ENCODE results near the gene CT45A9.
"Not testable (repeated sequence)": the region's sequence is repeated elsewhere in the genome, so short reads cannot be mapped to it uniquely, and the experiment has no call there.

The CT45A9 gene

GRCh38 chrX:135871712-135872111 lies at the start of gene CT45A9:
Gene CT45A9 (minus strand): TSS chrX:135871812. CDS start chrX:135868061, 3,751 bp downstream.
- FAIRE-seq, result not testable (repeated sequence)

GRCh38 chrX:135920516-135920915 lies 48.9 kb upstream of the CT45A9 start:
- DNase-seq (ENCODE audit: insufficient read length, low spot score); FAIRE-seq: not testable (repeated sequence)

More at GRCh38 chrX:135871712-135872111, at the start of gene CT45A9:
- not testable (repeated sequence) for DNase-seq (ENCODE audit: insufficient read length, low spot score)

GRCh38 chrX:135914404-135914803 lies 42.8 kb upstream of the CT45A9 start:
- FAIRE-seq (peak; percentile 40), DNase-seq (ENCODE audit: insufficient read length, low spot score) (no peak)

GRCh38 chrX:135910251-135910650 lies 38.6 kb upstream of the CT45A9 start:
- FAIRE-seq (no peak), DNase-seq (ENCODE audit: insufficient read length, low spot score) (no peak)

GRCh38 chrX:135893294-135893817 lies 21.7 kb upstream of the CT45A9 start, which contains the start of the genes CT45A10 and SAGE1:
Gene CT45A10 (minus strand): TSS chrX:135893444. CDS start chrX:135885344, 8,100 bp downstream.
Gene SAGE1 (plus strand): TSS chrX:135893716. CDS start chrX:135896243, 2,527 bp downstream.
- DNase-seq (ENCODE audit: insufficient read length, low spot score) (no peak), FAIRE-seq (no peak)

- DNase-seq (ENCODE audit: insufficient read length, low spot score), result no peak
- FAIRE-seq, result no peak
Measured at GRCh38 chrX:135892781-135893180, 21.2 kb upstream of the CT45A9 start.

GRCh38 chrX:135890087-135890585 lies 18.5 kb upstream of the CT45A9 start:
- FAIRE-seq (no peak), DNase-seq (ENCODE audit: insufficient read length, low spot score) (no peak)

- DNase-seq (ENCODE audit: insufficient read length, low spot score), result not testable (repeated sequence)
- FAIRE-seq, result peak; percentile 73
Measured at GRCh38 chrX:135888976-135889375, 17.4 kb upstream of the CT45A9 start.

- FAIRE-seq, result not testable (repeated sequence)
Measured at GRCh38 chrX:135888230-135888629, 16.6 kb upstream of the CT45A9 start.

GRCh38 chrX:135882741-135883140 lies 11.1 kb upstream of the CT45A9 start:
- FAIRE-seq; DNase-seq (ENCODE audit: insufficient read length, low spot score): not testable (repeated sequence)

More at GRCh38 chrX:135888230-135888629, 16.6 kb upstream of the CT45A9 start:
- not testable (repeated sequence) for DNase-seq (ENCODE audit: insufficient read length, low spot score)

- FAIRE-seq, result not testable (repeated sequence)
Measured at GRCh38 chrX:135854438-135854837, 17.2 kb downstream of the CT45A9 start, which contains the start of gene CT45A8. Gene CT45A8 (minus strand): TSS chrX:135854538. CDS start chrX:135850783, 3,755 bp downstream.

GRCh38 chrX:135837180-135837579 lies 34.4 kb downstream of the CT45A9 start, which contains the start of gene CT45A7:
Gene CT45A7 (minus strand): TSS chrX:135837280. CDS start chrX:135833533, 3,747 bp downstream.
- not testable (repeated sequence) for FAIRE-seq; DNase-seq (ENCODE audit: insufficient read length, low spot score)

More at GRCh38 chrX:135854438-135854837, 17.2 kb downstream of the CT45A9 start, which contains the start of gene CT45A8:
- DNase-seq (ENCODE audit: insufficient read length, low spot score), result not testable (repeated sequence)

- not testable (repeated sequence) for DNase-seq (ENCODE audit: insufficient read length, low spot score); FAIRE-seq
Measured at GRCh38 chrX:135819912-135820311, 51.7 kb downstream of the CT45A9 start, which contains the start of gene CT45A2. Gene CT45A2 (minus strand): TSS chrX:135820012. CDS start chrX:135816265, 3,747 bp downstream.

All from GM19239 (cell line).